Vagina (tissue), 2 donors: ENCODE data around the gene RAB20.

Experiments used
- CTCF ChIP-seq, 3 experiments: fragments of 450-650 bp in 2 of 3; fragments of 200-600 bp in 1 of 3; sonication (generic) in 1 of 3; IDR thresholded peaks; one replicate each; pipeline ENCODE4 v1.5.1; 2017 to 2019; ENCODE audit warnings: antibody characterized with exemption in 3 of 3, mild to moderate bottlenecking in 2 of 3, moderate library complexity in 2 of 3
- POLR2A ChIP-seq, 2 donors: fragments of 450-650 bp; IDR thresholded peaks; one replicate each; pipeline ENCODE4 v1.6.1; 2017; ENCODE audit warnings: antibody characterized with exemption in 2 of 2, mild to moderate bottlenecking in 2 of 2, moderate library complexity in 2 of 2
- POLR2AphosphoS5 ChIP-seq, 2 donors: sonication (generic); formaldehyde crosslinking; IDR thresholded peaks; one replicate each; pipeline ENCODE4 v1.9.0; 2017; ENCODE audit warnings: antibody characterized with exemption in 2 of 2, mild to moderate bottlenecking in 2 of 2, low read depth in 1 of 2; ENCODE audit not compliant: insufficient read depth in 1 of 2

- TF ChIP-seq POLR2A (IDR thresholded peaks at IDR 0.05) = no peak
- no peak for TF ChIP-seq POLR2AphosphoS5 (IDR thresholded peaks at IDR 0.05; ENCODE audit: insufficient read depth in 1 of 2, low read depth in 1 of 2)
- no peak for TF ChIP-seq CTCF (IDR thresholded peaks at IDR 0.05)
These were observed 11.2 kb upstream of the RAB20 start for GRCh38 chr13:110572778-110573118.
